Measurements from ENCODE around the gene FGFR4.
"Not testable (repeated sequence)": the region's sequence is repeated elsewhere in the genome, so short reads cannot be mapped to it uniquely, and the experiment has no call there.

FGFR4 gene

GRCh38 chr5:177045631-177046030, 41.1 kb upstream of the FGFR4 start:
- no peaks in the 10 kb centered on the region for H3K9me3 ChIP-seq (ENCODE audit: control extremely low read depth in 1 of 5, control insufficient read depth in 4 of 5, insufficient read depth in 2 of 5, low read depth in 1 of 5, low read length in 4 of 5)
- CTCF ChIA-PET: no interaction called here
- peaks cover 12 to 62% (median 49%) of the 10 kb centered on the region in 4 experiments for H3K36me3 ChIP-seq (ENCODE audit: control insufficient read depth in 4 of 4, insufficient read depth in 4 of 4, low read length in 3 of 4)
- H3K4me1 ChIP-seq (ENCODE audit: control extremely low read depth in 1 of 4, control insufficient read depth in 4 of 4, insufficient read depth in 4 of 4, low read length in 3 of 4): no peaks in the 10 kb centered on the region
- H3K4me3 ChIP-seq (ENCODE audit: control insufficient read depth in 1 of 7, extremely low read depth in 1 of 7, insufficient read depth in 4 of 7, low read depth in 2 of 7, low read length in 6 of 7): no peak overlapping the region
- no peaks in the 10 kb centered on the region for H3K27me3 ChIP-seq (replicated peaks in 2 of 5; ENCODE audit: control insufficient read depth in 4 of 5, insufficient read depth in 5 of 5, low read length in 4 of 5)
- POLR2A ChIA-PET: no interaction called here
- no peak for DNase-seq
- H3K27ac ChIP-seq (ENCODE audit: insufficient read depth in 1 of 2, low read depth in 1 of 2, low read length in 2 of 2, poor library complexity in 1 of 2, severe bottlenecking in 2 of 2): no peak overlapping the region
- WGBS (ENCODE audit: insufficient coverage): 92% methylated on average over 2 of the region's 4 CpGs

- DNase-seq; H3K27ac ChIP-seq (ENCODE audit: insufficient read depth in 1 of 2, low read depth in 1 of 2, low read length in 2 of 2, poor library complexity in 1 of 2, severe bottlenecking in 2 of 2); H3K9me3 ChIP-seq (ENCODE audit: control extremely low read depth in 1 of 5, control insufficient read depth in 4 of 5, insufficient read depth in 2 of 5, low read depth in 1 of 5, low read length in 4 of 5); H3K27me3 ChIP-seq (replicated peaks in 2 of 5; ENCODE audit: control insufficient read depth in 4 of 5, insufficient read depth in 5 of 5, low read length in 4 of 5); POLR2A ChIA-PET; H3K4me3 ChIP-seq (ENCODE audit: control insufficient read depth in 1 of 7, extremely low read depth in 1 of 7, insufficient read depth in 4 of 7, low read depth in 2 of 7, low read length in 6 of 7); H3K4me1 ChIP-seq (ENCODE audit: control extremely low read depth in 1 of 4, control insufficient read depth in 4 of 4, insufficient read depth in 4 of 4, low read length in 3 of 4): not testable (repeated sequence)
- 100% methylated on average over 4 of the region's 7 CpGs for WGBS (ENCODE audit: insufficient coverage)
- peaks cover 12 to 66% (median 41%) of the 10 kb centered on the region in 4 experiments for H3K36me3 ChIP-seq (ENCODE audit: control insufficient read depth in 4 of 4, insufficient read depth in 4 of 4, low read length in 3 of 4)
- CTCF ChIA-PET: interaction anchor here (1.5 kb wide), 1 partner anchor 388 kb away, joined by 4 read pairs; no protein-coding TSS in a partner anchor
Observed at GRCh38 chr5:177048531-177048930, 38.2 kb upstream of the FGFR4 start.

GRCh38 chr5:177049285-177049684, 37.4 kb upstream of the FGFR4 start:
- Histone ChIP-seq H3K36me3 (ENCODE audit: control insufficient read depth in 4 of 4, insufficient read depth in 4 of 4, low read length in 3 of 4) (peaks cover 12 to 63% (median 39%) of the 10 kb centered on the region in 4 experiments), H3K27me3 (replicated peaks in 2 of 5; ENCODE audit: control insufficient read depth in 4 of 5, insufficient read depth in 5 of 5, low read length in 4 of 5) (no peaks in the 10 kb centered on the region), H3K9me3 (ENCODE audit: control extremely low read depth in 1 of 5, control insufficient read depth in 4 of 5, insufficient read depth in 2 of 5, low read depth in 1 of 5, low read length in 4 of 5) (no peaks in the 10 kb centered on the region), H3K4me1 (ENCODE audit: control extremely low read depth in 1 of 4, control insufficient read depth in 4 of 4, insufficient read depth in 4 of 4, low read length in 3 of 4) (no peaks in the 10 kb centered on the region), H3K27ac (ENCODE audit: insufficient read depth in 1 of 2, low read depth in 1 of 2, low read length in 2 of 2, poor library complexity in 1 of 2, severe bottlenecking in 2 of 2) (no peak overlapping the region), H3K4me3 (ENCODE audit: control insufficient read depth in 1 of 7, extremely low read depth in 1 of 7, insufficient read depth in 4 of 7, low read depth in 2 of 7, low read length in 6 of 7) (no peak overlapping the region)
- ChIA-PET CTCF (interaction anchor here (1.5 kb wide), 1 partner anchor 388 kb away, joined by 4 read pairs; no protein-coding TSS in a partner anchor), POLR2A (no interaction called here)
- DNase-seq: peak in 2 of 3 donors; percentile 6 to 12
- WGBS (ENCODE audit: insufficient coverage): 100% methylated on average over 5 of the region's 5 CpGs

- WGBS (ENCODE audit: insufficient coverage): 95% methylated on average over 7 of the region's 12 CpGs
- H3K4me1 ChIP-seq (ENCODE audit: control extremely low read depth in 1 of 4, control insufficient read depth in 4 of 4, insufficient read depth in 4 of 4, low read length in 3 of 4): no peaks in the 10 kb centered on the region
- ChIA-PET CTCF (interaction anchor here (1.1 to 1.3 kb wide), 2 partner anchors 9 to 14 kb away, joined by 3 read pairs; no protein-coding TSS in a partner anchor), POLR2A (no interaction called here)
- H3K27ac ChIP-seq (ENCODE audit: insufficient read depth in 1 of 2, low read depth in 1 of 2, low read length in 2 of 2, poor library complexity in 1 of 2, severe bottlenecking in 2 of 2): no peak overlapping the region
- H3K9me3 ChIP-seq (ENCODE audit: control extremely low read depth in 1 of 5, control insufficient read depth in 4 of 5, insufficient read depth in 2 of 5, low read depth in 1 of 5, low read length in 4 of 5): no peaks in the 10 kb centered on the region
- no peak overlapping the region for H3K4me3 ChIP-seq (ENCODE audit: control insufficient read depth in 1 of 7, extremely low read depth in 1 of 7, insufficient read depth in 4 of 7, low read depth in 2 of 7, low read length in 6 of 7)
- H3K36me3 ChIP-seq (ENCODE audit: control insufficient read depth in 4 of 4, insufficient read depth in 4 of 4, low read length in 3 of 4): peaks cover 12 to 64% (median 45%) of the 10 kb centered on the region in 4 experiments
- no peaks in the 10 kb centered on the region for H3K27me3 ChIP-seq (replicated peaks in 2 of 5; ENCODE audit: control insufficient read depth in 4 of 5, insufficient read depth in 5 of 5, low read length in 4 of 5)
- DNase-seq: no peak
Observed at GRCh38 chr5:177064500-177065277, 22.0 kb upstream of the FGFR4 start.

- POLR2A ChIA-PET: no interaction called here
- DNase-seq: no peak
- Histone ChIP-seq H3K36me3 (ENCODE audit: control insufficient read depth in 4 of 4, insufficient read depth in 4 of 4, low read length in 3 of 4) (peaks cover 12 to 60% (median 44%) of the 10 kb centered on the region in 4 experiments), H3K4me1 (ENCODE audit: control extremely low read depth in 1 of 4, control insufficient read depth in 4 of 4, insufficient read depth in 4 of 4, low read length in 3 of 4) (no peaks in the 10 kb centered on the region), H3K4me3 (ENCODE audit: control insufficient read depth in 1 of 7, extremely low read depth in 1 of 7, insufficient read depth in 4 of 7, low read depth in 2 of 7, low read length in 6 of 7) (no peak overlapping the region), H3K9me3 (ENCODE audit: control extremely low read depth in 1 of 5, control insufficient read depth in 4 of 5, insufficient read depth in 2 of 5, low read depth in 1 of 5, low read length in 4 of 5) (no peaks in the 10 kb centered on the region), H3K27ac (ENCODE audit: insufficient read depth in 1 of 2, low read depth in 1 of 2, low read length in 2 of 2, poor library complexity in 1 of 2, severe bottlenecking in 2 of 2) (no peak overlapping the region), H3K27me3 (replicated peaks in 2 of 5; ENCODE audit: control insufficient read depth in 4 of 5, insufficient read depth in 5 of 5, low read length in 4 of 5) (no peaks in the 10 kb centered on the region)
- CTCF ChIA-PET: interaction anchor here (1.0 to 1.1 kb wide), 2 partner anchors 9 to 13 kb away, joined by 3 read pairs; no protein-coding TSS in a partner anchor
- WGBS (ENCODE audit: insufficient coverage): 83% methylated on average over 5 of the region's 6 CpGs
Observed at GRCh38 chr5:177065491-177065890, 21.2 kb upstream of the FGFR4 start.

GRCh38 chr5:177066224-177066623, 20.5 kb upstream of the FGFR4 start:
- ChIA-PET POLR2A (no interaction called here), CTCF (interaction anchor here (0.9 to 1.1 kb wide), 3 partner anchors 9 to 52 kb away, joined by 3 read pairs; no protein-coding TSS in a partner anchor)
- DNase-seq: no peak
- WGBS (ENCODE audit: insufficient coverage): 93% methylated on average over 2 of the region's 2 CpGs
- Histone ChIP-seq H3K4me3 (ENCODE audit: control insufficient read depth in 1 of 7, extremely low read depth in 1 of 7, insufficient read depth in 4 of 7, low read depth in 2 of 7, low read length in 6 of 7) (no peak overlapping the region), H3K4me1 (ENCODE audit: control extremely low read depth in 1 of 4, control insufficient read depth in 4 of 4, insufficient read depth in 4 of 4, low read length in 3 of 4) (no peaks in the 10 kb centered on the region), H3K36me3 (ENCODE audit: control insufficient read depth in 4 of 4, insufficient read depth in 4 of 4, low read length in 3 of 4) (peaks cover 12 to 60% (median 46%) of the 10 kb centered on the region in 4 experiments), H3K27me3 (replicated peaks in 2 of 5; ENCODE audit: control insufficient read depth in 4 of 5, insufficient read depth in 5 of 5, low read length in 4 of 5) (no peaks in the 10 kb centered on the region), H3K27ac (ENCODE audit: insufficient read depth in 1 of 2, low read depth in 1 of 2, low read length in 2 of 2, poor library complexity in 1 of 2, severe bottlenecking in 2 of 2) (no peak overlapping the region), H3K9me3 (ENCODE audit: control extremely low read depth in 1 of 5, control insufficient read depth in 4 of 5, insufficient read depth in 2 of 5, low read depth in 1 of 5, low read length in 4 of 5) (no peaks in the 10 kb centered on the region)

GRCh38 chr5:177067503-177067902, 19.2 kb upstream of the FGFR4 start:
- CTCF ChIA-PET: interaction anchor here (1.3 kb wide), 1 partner anchor 46 kb away, joined by 4 read pairs; no protein-coding TSS in a partner anchor
- 79% methylated on average over 2 of the region's 5 CpGs for WGBS (ENCODE audit: insufficient coverage)

More at GRCh38 chr5:177067503-177067902, 19.2 kb upstream of the FGFR4 start:
- Histone ChIP-seq H3K4me1 (ENCODE audit: control extremely low read depth in 1 of 4, control insufficient read depth in 4 of 4, insufficient read depth in 4 of 4, low read length in 3 of 4) (peaks cover 3 to 7% (median 4%) of the 10 kb centered on the region in 4 experiments), H3K27me3 (replicated peaks in 2 of 5; ENCODE audit: control insufficient read depth in 4 of 5, insufficient read depth in 5 of 5, low read length in 4 of 5) (no peaks in the 10 kb centered on the region), H3K9me3 (ENCODE audit: control extremely low read depth in 1 of 5, control insufficient read depth in 4 of 5, insufficient read depth in 2 of 5, low read depth in 1 of 5, low read length in 4 of 5) (no peaks in the 10 kb centered on the region), H3K4me3 (ENCODE audit: control insufficient read depth in 1 of 7, extremely low read depth in 1 of 7, insufficient read depth in 4 of 7, low read depth in 2 of 7, low read length in 6 of 7) (no peak overlapping the region), H3K27ac (ENCODE audit: insufficient read depth in 1 of 2, low read depth in 1 of 2, low read length in 2 of 2, poor library complexity in 1 of 2, severe bottlenecking in 2 of 2) (no peak overlapping the region), H3K36me3 (ENCODE audit: control insufficient read depth in 4 of 4, insufficient read depth in 4 of 4, low read length in 3 of 4) (peaks cover 8 to 48% (median 36%) of the 10 kb centered on the region in 4 experiments)
- DNase-seq: no peak
- POLR2A ChIA-PET: no interaction called here
